GM12864 (cell line): ENCODE measurements around the gene SMARCAL1.

Experiments
- DNase-seq: peaks from one replicate; pipeline ENCODE4 v3.0.0-alpha.2; 2011; ENCODE audit warnings: low read depth
- H3K4me3 ChIP-seq: 2 replicates; pipeline ENCODE4 v1.5.1; 2011; ENCODE audit warnings: mild to moderate bottlenecking, low read depth, low read length, control low read depth
- CTCF ChIP-seq: IDR thresholded peaks from 2 replicates; pipeline ENCODE4 v1.5.1; 2011; ENCODE audit warnings: low read depth, mild to moderate bottlenecking, moderate library complexity, low read length, control low read depth, inconsistent platforms; ENCODE audit errors: missing control alignments

The SMARCAL1 gene

GRCh38 chr2:216469661-216470060 is 57.4 kb downstream of the SMARCAL1 start:
- no peak for DNase-seq
- H3K4me3 ChIP-seq, result no peak overlapping the region
- no peak for TF ChIP-seq CTCF

GRCh38 chr2:216473187-216473586 is 60.9 kb downstream of the SMARCAL1 start:
- no peak overlapping the region for H3K4me3 ChIP-seq
- TF ChIP-seq CTCF, result no peak
- no peak for DNase-seq

GRCh38 chr2:216474925-216475670 is 62.8 kb downstream of the SMARCAL1 start:
- DNase-seq, result no peak
- H3K4me3 ChIP-seq, result no peak overlapping the region
- no peak for TF ChIP-seq CTCF

GRCh38 chr2:216475767-216476166 is 63.5 kb downstream of the SMARCAL1 start:
- H3K4me3 ChIP-seq, result no peak overlapping the region
- TF ChIP-seq CTCF, result no peak
- DNase-seq, result no peak

GRCh38 chr2:216477283-216478035 is 65.2 kb downstream of the SMARCAL1 start:
- no peak for DNase-seq
- no peak for TF ChIP-seq CTCF
- H3K4me3 ChIP-seq, result no peak overlapping the region

- no peak for TF ChIP-seq CTCF
- H3K4me3 ChIP-seq, result no peak overlapping the region
- DNase-seq, result no peak
These were observed 65.9 kb downstream of the SMARCAL1 start for GRCh38 chr2:216478151-216478550.

- TF ChIP-seq CTCF, result no peak
- H3K4me3 ChIP-seq, result no peak overlapping the region
- DNase-seq, result no peak
These were observed 66.5 kb downstream of the SMARCAL1 start for GRCh38 chr2:216478791-216479190.
